ENCODE measurements around the gene CDH26.
"Not testable (repeated sequence)": the region's sequence is repeated elsewhere in the genome, so short reads cannot be mapped to it uniquely, and the experiment has no call there.

Gene CDH26

DNA sequence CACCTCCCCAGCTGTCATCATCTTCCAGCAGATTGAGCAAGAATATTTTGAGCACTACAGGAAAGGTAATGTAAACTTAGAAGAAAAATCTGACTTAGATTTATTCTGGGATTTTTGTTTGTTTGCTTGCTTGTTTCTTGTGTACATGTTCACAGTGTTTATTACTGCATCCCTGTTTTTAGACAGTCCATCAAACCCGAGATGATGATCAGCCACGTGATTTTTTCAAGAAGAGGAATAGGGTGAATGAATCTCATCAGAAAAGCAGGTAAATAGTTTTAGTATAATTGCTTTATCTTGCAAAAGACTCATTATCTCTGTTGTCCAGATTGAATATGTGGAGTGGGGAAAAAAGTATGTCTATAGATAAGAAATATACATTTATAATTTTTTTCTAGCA, 16.0 kb upstream of the CDH26 start:
- no peak for DNase-seq

DNA sequence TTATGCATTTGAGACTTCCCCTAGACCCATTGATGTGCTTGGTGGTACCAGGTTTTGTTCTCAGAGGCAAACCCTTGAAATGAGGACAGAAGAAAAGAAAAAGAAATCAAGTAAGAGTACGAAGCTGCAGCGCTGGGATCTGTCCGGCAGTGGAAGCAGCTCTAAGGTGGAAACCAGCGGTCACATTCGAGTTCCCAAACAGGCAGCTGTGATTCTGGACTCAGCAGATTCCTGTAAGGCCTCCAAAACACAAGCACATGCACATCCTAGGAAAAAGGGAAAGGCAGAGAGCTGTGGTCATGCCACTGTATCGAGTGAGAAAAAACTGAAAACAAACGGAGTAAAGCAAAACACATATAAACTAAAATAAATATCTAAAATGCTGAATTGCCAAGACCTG, 13.5 kb upstream of the CDH26 start:
- DNase-seq, result no peak

DNA sequence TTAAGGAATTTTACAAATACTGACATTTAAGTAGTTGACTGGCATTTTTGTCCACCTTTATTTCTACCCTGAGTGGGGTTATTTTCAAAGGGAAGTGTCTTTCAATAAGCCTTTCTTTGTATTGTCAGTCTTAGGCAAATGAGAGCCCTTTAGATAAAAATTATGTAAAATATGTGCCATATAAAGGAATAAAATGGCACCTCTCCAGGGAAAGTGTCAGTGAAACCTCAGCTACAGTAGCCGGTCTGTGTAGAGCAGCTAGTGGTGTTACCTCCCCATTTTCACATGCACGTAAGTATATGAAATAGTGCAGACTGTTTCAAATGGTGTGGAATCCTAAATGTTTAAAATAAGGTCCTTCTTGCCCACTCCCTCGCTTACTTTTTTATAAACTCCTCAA, 13.0 kb upstream of the CDH26 start:
- peak; percentile 32 for DNase-seq

DNA sequence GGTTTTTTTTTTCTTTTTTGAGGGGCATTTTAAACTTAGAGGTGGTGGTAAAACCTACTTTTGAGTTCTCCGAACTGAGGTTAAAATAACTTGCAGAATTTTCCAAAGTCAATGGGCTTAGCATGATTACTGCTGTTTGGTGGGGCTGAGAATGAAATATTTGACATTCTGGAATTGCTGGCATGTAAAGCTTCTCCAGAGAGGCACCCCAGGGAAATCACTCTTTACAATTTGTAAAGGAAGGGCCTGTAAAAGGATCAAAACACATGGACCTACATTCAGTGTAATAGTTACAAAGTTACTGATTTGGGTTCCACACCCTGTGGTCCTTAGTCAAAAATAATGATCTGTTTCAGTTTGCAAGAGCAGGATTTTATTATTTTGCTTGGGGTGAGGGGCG, 12.5 kb upstream of the CDH26 start:
- DNase-seq, result peak; percentile 43

DNA sequence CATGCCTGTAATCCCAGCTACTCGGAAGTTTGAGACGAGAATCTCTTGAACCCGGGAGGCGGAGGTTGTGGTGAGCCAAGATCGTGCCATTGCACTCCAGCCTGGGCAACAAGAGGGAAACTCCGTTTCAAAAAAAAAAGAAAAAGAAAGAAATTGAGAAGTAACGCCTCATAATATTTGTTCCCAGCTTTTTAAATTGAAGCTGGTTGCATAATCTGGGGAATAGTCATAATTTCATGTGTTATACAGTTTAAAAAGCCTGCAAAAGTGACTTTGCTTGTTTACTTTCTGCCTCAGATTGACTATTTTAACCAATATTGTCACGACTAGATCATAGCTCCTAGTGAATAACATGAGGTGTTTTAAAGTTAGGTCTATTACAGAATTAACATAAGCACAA, 10.8 kb upstream of the CDH26 start:
- DNase-seq, result no peak

DNA sequence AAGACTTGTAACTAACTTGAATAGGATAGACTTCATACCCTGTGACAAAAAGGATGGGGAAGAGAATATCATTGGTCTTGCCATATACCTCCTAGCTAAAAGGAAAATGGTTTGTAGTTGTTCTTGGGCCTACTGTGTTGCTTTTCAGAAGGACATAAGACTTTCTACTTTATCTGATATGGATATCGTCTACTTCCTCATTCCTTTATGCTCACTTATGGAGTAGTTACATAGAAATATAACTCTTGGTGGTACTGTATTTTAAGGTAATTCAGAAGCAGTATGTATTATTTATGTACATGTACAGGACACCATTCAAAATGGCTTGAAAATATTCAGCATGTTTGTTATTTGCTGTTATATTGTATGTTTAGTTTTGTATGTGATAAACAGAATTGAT, 10.0 kb upstream of the CDH26 start:
- DNase-seq, result no peak

DNA sequence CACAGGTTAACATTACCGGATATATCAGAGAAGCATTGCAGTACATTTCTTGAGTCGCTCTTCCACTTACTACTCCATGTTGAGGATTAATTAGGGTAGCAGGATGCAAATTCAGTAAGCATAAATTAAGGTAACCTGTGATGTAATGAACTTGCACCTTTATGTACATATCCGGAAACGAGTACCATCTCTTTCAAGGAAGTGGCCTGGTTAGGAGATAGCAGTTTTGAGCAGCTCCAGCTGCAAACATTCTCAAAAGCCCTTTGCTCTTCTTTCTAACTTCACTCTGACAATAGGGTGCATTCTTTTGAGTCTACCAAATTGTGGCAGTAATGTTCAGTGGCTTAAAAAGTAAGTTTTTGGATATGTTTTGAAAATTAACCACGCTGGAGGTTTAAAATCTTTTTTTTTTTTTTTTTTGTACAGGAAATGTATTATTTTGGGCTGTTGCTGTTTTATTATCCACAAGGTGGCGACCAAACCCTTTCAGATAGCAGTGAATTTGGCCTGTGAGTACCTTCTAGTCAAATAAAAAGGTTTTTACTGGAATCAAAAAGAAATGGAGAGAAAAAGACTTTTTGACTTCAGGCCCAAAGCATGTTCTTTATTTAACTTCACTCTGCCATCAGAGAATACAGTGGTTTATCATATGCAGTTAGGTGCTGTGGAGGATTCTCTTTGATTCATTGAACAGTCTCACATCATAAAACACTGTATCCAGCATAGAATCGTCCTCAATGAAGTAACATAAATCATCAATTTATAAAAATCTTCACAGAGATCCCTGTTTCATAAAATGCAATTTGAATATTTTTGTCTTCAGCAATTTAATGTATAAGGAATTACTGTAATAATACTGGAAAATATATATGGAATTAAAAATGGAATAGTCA, 9.1 kb upstream of the CDH26 start:
- peak; percentile 63 for DNase-seq

DNA sequence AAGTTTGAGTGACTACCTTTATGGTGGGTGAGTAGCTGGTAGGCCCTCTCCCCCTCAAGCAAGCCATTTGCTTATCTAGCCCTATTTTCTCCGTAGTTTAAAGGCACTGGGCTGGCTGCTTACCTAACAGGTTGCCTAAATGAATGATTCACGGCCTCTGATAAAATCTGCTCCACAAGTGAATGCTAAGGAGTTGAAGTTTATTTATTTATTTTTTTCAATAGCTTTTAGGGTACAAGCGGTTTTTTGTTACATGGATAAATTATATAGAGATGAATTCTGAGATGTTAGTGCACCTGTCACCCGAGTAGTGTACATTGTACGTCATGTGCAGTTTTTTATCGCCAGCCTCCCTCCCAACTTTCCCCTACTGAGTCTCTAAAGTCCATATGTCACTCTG, 8.3 kb upstream of the CDH26 start:
- no peak for DNase-seq

DNA sequence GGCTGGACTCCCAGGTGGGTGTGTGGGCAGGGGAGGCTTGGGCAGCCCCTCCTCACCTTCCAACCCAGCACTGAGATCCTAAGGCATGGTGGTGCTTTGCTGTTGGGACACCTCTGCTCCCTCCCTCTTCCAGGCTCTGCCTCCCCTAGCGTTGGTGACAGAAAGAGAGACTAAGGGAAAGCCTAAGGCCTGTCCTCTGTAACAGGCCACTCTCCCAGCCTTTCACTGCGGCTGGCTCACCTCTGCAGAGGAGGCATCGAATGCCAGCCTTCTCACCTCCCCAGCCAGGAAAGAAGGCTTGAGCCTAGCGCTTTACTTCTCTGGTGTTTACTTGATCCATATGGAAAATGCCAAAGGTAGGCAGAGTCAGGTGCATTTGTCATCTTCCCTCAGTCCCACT, 3.5 kb upstream of the CDH26 start:
- DNase-seq, result no peak

DNA sequence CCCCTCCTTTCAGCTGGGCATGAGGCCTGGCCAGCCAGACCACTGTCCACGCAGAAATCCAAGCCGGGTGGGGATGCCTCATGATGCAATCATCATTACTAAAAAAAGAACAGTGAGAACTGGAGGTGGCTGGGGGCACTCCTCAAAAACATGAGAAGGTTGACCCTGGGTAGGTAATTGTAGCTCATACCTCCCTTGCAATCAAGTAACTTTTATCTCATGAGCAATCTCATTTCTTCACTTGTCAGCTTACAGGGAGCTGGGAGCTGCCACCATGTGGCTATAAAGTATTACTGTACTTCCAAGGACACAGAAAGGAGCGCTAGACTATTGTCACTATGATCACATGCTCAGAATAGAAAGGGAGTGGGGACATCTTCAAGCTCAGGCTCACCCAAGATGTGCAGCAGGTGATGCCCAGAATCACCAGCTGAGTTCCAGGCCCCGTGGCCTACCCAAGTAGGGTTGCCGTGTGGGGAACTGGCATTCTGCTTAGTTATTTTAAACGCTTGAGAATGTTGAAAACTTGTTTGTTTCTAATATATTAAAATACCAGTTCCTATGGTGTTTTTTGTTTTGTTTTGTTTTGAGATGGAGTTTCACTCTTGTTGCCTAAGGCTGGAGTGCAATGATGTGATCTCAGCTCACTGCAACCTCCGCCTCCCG, 3.0 kb upstream of the CDH26 start:
- DNase-seq, result peak; percentile 21

DNA sequence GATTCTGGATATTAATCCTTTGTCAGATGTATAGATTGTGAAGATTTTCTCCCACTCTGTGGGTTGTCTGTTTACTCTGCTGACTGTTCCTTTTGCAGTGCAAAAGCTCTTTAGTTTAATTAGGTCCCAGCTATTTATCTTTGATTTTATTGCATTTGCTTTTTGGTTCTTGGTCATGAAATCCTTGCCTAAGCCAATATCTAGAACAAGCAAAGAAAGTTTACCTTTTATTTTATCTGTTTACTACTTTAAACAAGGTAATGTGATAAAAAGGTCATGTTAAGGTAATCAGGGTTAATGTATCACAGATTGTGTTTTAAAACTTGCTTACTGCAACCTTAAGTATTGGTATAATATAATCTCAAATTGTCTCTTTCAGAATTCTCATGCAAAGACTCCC, 655 bp upstream of the CDH26 start:
- not testable (repeated sequence) for DNase-seq

DNA sequence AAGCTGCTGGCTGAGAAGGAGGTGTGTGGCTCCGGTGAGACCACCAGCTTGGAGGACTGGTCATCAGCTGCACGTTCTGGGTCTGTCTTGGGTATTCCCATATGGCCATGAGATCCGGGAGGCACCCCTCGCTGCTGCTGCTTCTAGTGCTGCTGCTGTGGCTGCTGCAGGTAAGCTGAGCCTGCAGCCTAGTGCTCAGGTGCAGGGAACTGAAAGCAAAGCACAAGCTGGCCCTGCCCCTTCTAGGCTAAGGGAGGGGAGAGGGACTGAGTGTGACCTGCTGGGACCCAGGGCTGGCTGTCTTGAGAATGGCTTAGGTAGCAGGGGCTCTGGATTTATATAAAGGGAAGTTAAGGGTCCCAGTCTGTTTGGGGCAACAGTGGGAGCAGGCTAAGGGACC, 403 bp downstream of the CDH26 start:
- DNase-seq, result no peak

DNA sequence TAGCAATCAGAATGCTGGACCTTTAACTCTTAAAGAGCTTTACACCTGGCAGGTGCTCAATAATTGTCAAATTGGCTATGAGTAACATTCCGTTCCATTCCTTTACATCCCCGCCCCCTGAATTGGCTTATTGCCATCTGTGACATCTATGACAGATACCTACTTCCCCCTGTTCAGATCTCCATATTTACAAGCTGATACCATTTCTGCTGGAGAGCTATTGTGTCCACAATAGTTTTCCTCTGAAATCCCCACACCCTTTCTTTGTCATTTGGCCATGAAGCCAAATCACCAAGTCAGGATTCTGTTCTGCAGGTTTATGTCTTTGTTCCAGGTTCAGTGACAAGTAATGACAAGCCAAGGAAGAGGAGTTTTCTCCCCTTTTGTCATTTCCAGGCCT, 3.2 kb downstream of the CDH26 start:
- no peak for DNase-seq

DNA sequence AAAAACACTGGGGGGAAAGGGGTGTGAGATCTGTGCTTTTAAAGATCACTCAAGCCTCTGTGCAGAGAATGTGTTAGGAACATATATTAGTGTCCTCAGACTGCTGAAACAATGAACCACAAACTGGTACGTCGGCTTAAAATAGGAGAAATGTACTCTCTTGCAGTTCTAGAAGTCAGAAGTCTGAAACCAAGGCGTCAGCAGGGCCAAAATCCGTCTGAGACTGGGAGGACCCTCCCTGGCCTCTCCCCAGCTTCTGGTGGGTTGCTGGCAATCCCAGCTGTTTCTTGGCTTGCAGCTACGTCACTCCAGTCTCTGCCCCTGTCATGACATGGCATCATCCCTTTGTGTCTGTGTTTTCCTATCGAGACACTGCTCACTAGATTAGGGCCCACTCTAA, 3.9 kb downstream of the CDH26 start:
- DNase-seq, result no peak

DNA sequence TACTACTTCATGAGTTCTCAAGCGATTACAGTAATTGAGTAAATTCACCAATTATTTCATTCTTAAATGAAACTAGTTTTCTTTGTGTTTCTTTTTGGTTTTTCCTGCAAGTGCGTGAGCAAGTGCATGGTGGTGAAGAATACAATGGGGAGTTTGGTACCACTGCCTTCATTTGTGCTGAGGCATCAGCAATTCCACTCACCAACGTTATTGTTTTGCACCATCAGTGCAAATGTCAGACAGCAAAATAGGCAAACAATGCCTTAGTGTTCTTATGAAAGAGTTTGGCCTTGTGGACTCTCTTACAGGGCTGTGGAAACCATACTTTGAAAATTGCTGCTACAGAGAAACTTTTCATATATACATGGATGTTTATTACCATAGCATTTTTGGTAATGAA, 8.2 kb downstream of the CDH26 start:
- no peak for DNase-seq

DNA sequence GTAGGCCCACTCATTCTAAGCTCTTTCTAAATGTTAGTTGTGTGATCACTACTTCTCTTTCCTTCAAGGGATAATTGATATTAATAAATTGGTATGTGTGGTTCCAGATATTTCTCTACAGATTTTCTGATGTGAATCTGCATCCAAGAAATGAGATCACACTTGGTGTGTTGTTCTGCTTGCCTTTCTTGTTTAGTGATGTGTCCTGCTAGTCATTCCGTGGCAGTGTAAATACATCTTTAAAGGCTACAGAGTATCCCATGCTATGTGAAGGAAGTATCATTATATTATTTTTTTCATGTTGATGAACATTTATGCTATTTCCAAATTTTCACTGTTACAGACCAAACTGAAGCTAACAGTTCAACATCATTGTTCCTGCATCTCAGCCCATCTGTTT, 13.2 kb downstream of the CDH26 start:
- no peak for DNase-seq

DNA sequence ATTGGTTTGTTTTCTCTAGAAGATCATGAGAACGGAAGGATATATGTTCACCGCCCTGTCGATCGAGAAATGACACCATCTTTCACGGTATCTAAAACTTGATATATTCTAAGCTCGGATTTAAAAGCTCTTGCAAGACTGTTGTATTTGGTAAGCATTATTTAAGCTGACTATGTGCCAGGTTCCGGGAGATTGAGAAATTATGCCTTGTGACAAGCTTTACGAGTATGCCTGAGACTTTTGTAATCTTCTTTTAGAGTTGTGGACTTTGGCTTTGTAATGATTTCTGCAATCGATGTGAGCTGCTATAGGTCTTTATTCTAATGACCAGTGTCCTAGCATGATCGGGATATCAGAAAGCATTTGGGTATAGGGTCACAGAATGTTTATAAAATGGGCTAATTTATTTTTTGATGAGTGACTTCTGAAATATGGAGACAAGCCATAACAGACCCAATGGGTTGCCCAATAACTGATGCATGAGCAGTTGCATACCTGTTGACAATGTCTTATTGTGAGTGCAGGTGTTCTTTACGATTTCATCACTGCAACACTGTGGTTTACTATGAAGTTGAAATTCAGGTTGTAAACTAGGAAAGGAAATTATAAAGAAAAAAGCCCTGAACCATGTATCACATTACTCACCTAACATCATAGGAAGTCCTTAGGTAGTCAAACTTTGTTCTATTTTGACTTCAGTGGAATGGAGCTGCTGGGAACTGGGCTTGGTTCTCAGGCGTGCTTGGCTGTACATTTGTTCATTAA, 14.0 kb downstream of the CDH26 start:
- DNase-seq, result no peak

DNA sequence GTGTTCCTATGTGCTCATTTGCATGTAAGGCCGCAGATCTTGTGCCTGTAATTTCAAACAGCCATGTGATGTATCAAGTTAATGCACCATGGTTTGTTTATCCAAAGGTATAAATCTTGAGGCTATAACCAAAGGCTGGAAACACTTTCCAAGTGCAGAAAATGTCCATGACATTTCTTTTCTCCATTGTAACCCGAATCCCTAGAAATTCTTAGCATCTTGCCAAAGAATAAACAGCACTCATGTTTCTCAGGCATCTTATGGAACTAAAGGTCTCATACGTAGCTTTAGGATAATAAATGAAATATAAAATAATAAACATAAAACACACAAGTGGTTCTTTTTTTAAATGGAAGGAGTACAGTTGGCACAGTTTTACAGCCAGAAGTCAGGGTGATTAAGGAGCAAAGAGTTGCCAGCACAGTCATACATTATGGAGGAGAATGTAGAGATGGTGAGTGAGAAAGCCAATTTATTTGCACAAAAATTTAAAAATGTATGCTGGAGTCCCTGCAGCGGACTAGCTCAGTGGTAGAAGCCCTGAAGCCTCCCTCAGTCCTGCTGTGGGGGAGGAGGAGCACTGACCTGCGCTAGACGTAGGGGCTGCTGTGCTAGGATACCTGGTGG, 18.0 kb downstream of the CDH26 start:
- DNase-seq, result no peak

DNA sequence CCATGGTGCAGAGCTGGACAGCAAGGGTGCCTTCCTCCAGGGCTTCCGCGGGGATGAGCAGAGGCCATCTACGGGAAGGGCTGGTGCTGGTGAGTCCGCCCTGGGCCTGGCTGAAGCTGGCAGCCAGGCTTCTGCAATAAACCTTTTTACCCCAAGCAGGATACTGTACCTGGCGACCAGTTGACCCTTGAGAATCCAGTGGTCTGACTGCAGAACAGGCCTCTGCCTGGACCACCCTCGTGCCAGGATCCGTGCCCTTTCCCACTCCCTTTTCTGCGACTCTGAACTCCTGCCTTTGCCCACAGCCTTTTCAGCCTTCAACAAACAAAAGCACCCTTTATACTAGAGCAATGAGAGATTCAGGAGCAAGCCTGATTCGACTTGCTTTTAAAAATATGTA, 18.9 kb downstream of the CDH26 start:
- no peak for DNase-seq

DNA sequence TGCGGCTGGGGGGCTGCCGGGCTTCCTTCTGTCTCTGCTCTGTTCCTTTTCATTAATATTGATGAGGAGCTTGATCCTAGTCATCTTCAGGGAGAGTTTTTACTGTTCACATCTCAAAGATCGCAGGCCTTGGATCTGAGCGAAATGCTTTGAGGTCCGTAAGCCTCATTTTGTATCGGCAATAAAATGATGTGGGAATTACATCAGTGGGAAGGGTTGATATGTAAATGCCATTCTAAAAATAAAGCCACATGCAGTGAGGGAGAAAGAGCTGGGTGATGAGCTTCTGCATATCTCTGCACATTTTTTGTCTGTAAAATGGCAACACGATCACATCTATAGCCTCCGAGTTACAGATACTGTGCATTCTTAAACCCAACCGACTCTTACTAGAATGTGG, 24.9 kb downstream of the CDH26 start:
- DNase-seq, result no peak

DNA sequence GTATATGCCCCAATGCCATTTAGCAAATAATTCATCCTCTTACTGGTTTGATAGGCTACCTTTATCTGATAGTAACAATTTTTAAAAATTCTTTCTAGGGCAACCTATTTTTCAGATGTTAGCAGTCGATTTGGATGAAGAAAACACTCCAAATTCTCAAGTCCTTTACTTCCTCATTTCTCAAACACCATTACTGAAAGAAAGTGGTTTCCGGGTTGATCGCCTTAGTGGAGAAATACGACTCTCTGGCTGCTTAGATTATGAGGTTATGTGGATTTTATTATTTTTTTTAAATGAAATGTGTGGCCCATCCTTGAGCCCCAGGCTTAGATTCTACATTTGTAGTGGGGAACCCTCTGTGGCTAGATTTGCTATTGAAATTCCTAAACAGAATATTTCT, 26.3 kb downstream of the CDH26 start:
- no peak for DNase-seq

DNA sequence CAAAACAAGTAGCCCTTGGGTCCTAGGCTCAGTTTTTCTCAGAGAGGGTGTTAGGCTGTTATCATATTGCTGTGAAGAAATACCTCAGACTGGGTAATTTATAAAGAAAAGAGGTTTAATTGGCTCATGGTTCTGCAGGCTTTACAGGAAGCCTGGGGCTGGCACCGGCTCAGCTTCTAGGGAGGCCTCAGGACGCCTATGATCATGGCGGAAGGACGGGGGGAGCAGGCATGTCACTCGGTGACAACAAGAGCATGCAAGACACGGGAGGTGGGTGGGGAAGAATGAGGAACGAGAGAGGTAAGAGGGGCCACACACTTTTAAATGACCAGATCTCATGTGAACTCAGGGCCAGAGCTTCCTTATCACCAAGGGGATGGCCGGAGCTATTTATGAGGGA, 26.9 kb downstream of the CDH26 start:
- DNase-seq, result no peak

DNA sequence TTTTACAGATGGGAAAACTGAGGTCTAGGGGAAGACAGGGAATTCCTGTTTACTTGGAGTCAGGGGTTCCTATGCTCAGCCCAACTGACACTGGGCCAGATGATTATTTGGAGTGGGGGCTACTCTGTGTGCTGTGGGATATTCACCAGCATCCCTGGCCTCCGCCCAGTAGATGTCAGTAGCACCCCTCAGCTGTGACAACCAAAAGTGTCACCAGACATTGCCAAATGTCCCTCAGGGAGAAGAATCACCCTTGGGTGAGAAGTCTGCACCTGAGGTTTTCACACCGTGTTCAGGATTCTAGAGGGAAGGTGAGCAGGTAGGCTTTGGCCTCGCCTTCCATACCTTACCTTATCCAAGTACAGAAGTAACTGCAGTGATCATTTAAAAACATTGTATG, 27.6 kb downstream of the CDH26 start:
- DNase-seq, result no peak

Measured in fibroblast of skin of right biceps (primary cell).